Measurements from ENCODE around the gene SPON2.

The SPON2 gene

DNA sequence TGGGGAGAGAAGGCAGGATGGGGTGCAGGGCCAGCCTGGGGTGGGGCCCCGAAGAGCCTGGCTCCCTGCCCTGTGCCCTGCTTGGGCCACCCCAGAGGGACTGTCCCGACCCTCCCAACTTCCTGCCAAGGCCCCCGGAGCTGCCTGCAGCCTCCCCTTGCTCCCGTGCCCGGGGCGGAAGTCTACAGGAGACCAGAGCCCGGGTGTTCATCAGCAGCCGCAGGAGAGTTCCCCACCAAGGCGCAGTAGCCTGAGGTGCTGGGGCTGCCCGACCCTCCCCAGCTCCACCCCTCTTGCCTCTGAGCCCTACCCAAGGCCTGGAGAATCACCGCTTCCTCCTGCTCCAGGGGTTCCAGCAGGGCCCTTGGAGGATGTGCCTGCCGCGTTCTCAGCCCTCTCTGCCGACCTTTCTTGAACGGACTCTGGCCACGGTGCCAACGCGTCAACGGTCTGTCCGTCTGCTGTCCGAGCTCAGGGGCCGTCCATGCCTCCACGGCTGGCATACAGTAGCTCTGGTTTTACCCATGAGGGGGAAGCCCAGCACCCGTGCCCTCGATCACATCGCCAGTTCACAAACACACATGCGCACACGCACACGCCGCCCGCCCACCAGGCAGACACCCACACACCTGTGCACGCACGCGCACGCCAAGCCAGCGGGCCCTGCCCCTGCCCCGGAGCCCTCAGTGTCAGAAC is 36.0 kb upstream of the SPON2 start:
- DNase-seq, result no peak

DNA sequence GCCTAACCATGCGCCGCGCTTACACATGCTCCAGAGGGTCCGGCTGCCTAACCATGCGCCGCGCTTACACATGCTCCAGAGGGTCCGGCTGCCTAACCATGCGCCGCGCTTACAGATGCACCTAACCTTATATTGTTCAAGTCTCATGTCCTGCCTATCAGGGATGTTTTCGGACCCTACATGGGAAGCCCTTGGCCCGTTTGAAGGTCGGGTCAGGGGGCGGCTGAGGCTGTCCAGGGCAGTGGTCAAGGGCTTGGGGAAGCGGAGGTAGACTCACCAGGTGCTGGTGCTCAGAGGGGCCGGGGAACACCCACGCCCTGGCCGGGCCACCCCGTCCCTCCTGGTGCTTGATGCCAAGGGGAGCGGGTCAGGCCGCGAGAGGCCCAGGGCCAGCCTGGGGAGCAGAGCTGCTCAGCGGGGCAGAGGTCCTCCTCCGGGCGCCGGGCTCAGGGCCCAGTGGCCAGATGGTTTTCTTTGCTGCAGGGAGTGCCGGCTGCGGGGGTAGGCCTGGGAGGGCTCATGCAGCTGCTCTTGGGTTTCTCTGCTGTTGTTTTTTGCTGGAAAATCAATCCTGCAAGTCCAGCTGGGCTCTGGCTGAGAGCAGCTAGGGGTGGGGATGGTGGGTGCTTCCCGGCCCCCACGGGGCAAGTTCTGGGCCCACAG is 35.4 kb upstream of the SPON2 start:
- no peak for DNase-seq

DNA sequence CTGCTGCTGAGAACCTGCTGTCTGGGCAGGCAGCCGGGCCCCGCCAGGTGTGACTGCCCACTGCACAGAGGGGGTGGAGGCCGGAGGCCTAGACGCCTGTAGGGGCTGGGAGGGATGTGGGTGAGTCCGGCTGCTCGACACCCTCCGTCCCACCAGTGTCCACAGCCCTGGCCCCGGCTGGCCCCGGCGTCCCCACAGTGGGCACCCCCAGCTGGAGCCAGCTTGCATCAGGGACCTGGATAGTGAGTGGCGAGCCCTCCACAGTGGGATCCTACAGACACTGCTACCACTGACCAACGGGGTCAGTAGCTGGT is 34.7 kb upstream of the SPON2 start:
- DNase-seq, result no peak

DNA sequence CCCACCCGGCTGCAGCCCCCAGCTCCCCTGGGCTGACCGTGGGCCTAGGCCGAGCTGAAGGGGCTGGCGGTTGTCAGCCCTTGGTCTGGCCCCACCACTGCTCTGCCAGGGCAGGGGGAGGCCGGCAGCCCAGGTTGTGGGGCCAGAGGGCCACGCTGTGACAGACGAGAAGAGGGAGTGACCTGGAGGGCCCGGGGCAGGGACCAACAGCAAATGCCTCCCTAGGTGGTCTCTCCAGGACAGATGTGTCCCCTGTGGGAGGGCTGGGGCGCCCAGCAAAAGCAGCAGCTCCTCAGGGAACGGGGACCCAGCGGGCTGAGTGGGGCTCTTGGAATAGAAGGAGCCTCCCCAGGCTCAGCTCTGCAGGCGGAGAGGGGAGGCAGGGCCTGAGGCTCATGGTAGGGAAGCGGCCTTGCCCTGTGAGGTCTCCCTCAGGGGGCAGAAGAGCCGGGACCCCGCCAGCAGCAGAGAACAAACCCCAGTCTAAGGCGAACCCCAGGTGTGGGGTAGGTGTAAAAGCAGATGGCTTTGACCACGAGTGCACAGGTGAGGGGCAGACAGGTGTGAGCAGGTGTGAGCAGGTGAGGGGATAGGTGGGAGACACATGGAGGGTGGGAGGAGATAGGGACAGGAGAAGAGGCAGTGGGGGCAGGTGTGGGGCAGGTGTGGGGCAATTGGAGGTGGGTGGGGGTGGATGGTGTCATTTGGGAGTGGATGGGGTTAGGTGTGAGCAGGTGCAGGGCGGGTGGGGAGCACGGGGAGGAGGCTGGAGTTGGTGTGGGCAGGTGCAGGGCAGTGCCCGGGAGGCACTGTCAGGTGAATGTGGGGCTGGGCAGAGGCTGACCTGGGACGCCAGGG is 34.1 kb upstream of the SPON2 start:
- DNase-seq, result no peak

DNA sequence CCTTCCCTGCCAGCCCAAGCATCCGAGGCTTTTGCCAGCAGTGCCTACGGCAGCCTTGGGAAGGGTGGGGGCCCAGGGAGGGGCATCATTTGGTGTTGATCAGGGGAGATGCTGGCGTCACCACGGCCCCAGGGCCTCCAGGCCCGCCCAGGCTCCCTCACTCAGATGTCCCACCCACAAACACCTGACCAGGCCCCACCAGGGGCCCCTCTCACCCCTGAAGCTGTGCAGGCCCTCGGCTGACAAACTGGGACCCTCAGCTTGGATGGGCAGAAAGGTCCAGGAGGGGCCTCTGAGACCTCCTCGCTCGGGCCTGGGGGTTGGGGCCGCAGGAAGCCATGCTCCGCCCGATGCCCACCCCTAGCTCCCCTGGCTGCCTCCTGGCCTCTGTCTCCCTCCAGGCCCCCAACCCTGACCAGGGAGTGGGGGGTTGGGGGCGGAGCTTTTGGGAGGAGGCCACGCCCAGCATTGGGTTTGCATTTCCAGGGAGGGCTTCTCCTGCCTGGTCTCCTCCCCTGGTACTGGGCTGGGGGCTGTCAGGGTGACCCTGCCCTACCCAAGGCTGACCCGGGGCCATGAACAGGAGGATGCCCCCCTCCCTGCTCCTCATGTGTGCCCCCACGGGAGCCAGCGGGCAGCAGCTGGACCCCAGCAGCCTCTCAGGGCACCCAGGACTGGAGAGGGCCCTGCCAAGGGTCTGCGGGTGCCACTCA is 33.4 kb upstream of the SPON2 start:
- no peak for DNase-seq

DNA sequence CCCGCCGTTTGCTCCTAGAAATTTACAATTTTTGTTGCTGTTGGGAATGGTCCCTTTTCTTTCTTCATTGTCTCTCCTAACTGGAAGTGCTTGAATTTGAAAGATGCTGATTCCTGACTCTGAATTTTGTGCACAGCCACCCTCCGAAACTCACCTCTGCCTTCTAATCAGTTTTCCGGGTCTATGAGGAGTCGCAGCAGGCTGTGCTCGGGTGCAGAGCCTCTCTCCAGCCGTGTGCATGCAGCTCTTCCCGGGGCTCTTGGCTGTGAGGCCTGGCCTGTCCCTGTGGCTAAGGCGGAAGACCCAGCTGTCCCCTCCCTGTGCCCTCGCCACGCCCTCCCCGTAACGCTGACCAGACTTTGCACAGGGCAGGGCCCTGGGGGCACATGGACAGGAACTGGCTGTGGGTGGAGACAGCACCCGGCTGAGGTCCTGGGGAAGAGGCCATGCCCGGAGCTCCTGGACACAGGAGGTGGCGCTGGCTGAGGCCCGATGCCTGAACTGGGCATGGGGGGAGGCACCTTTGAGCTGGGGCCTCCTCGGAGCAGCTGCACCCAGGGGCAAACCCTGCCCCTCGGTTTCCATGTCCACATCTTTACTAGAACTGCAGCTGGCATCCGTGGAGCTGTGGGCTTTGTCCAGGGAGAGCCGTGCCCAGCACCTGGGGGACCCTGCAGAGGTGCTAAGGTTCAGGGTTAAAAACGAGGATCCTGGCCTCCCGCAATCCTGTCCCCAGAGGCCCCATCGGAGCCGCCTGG is 32.6 kb upstream of the SPON2 start:
- no peak for DNase-seq

DNA sequence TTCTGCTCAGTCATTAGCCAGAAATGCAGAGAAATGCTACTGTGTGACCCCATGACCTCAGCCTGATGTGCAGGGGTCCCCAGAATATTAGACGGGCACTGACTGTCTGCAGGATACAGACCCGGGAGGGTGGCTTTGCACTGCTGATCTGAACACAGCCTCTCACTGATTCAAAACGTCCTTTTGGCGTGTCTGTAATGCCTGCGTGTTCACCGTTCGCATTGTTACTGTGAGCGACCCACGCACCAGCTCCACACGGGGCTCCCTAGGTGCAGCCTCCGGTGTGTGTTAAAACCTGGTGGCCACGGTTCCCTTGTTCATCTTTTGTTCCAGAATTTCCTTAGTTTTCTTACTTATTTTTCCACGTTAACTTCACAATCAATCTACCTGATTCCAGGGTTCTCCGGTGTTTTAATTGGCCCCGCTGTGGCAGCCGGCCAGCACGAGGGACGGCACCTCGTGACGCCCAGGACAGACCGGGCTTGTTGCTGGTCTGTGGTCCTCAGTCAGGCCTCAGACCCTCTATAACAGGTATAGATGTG is 32.0 kb upstream of the SPON2 start:
- DNase-seq, result no peak

DNA sequence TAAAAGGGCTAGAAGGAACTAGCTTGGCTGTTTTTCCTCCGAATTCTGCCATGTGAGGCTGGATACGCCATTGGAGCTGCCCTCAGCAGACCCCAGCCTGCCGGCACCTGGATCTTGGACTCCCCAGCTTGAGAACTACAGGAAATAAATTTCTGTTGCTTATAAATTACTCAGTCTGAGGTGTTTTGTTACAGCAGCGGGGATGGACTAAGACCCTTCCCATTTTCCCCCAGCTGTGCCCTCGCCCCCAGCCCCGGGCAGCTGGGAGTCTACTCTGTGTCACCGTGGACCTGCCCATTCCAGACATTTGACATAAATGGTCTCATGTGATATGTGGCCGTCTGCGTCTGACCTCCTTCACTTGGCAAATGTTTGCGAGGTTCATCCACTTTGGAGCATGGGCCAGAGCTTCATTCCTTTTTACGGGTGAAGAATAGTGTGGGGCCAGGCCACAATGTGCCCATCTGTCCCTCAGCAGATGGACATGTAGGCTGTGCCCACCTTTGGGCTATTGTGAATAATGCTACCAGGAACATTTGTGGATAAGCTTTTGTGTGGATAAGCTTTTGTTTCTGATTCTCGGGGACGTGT is 30.7 kb upstream of the SPON2 start:
- DNase-seq, result no peak

DNA sequence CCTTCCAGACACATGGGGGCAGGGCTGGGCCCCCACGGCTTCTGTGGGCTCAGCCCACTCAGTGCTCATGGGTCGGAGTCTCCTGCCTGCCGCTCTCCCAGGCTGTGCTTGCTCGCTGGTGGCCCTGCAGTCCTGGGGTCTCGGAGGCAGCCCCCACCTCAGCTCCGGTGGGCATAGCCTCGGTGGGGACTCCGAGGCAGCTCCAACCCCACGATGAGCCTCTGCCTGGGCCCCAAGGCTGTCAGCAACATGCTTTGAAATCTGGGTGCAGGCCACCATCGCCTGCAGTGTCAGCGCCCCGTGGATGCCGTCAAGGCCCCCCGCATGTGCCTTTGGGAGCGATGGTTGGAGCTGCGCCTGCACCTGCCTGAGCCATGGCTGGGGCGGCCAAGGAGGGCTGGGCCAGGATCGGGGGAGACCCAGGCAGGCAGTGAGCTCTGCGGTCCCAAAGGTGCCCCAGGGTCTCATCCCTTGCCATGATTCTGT is 30.2 kb upstream of the SPON2 start:
- DNase-seq, result no peak

DNA sequence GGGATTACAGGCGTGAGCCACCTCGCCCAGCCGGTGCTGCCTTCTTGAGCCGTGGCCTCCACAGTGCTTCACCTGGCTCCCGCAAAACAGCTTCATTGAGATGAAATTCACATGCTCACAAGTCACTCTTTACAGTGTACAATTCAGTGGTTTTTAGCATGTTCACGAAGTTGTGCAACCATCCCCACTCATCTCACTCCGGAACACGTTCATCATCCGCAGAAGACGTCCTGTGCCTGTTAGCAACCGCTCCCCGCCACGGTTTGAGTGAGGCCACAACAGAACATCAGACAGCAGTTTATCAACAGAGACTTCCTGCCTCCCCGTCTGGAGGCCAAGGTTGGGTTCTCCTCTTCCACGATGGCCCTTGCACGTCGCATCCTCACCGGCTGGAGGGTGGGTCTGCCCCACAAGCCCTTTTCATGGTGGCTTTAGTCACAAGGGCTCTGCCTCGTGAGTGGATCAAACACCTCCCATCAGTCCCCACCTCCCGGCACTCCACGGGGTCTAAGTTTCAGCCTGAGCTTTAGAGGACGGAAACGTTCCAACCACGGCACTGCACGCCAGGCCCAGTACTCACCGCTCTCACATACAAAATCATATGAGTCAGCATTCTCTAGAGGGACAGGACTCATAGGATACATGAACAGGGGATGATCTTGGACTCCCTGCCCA is 29.6 kb upstream of the SPON2 start:
- no peak for DNase-seq

DNA sequence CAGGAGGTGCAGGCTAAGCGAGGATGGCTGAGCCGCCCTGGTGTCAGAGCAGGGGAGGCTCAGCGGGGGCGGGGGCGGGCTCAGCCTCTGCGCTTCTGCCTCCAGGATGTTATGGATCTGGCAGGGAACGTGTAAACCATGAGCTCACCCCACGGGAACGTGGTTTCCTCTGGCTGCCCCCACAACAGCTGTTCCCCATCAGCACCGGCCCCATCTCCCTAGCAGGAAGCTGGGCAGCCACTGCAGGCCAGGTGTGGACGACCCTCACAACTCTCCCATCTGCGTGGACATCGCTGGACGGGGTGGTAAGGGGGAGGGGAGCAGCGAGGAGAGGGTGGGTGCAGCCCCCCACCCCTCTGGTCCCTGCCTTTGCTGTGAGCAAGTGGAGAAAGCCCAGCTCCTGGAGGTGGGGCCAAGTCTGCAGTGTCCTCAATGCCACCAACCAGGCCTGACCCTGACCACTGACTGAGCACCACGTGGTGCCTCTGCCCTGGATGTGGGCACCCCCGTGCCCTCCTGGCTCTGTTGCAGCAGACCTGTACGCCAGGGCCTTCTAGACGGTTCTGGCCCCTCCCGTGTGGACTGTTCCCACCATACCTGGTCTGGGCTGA is 28.1 kb upstream of the SPON2 start:
- no peak for DNase-seq

DNA sequence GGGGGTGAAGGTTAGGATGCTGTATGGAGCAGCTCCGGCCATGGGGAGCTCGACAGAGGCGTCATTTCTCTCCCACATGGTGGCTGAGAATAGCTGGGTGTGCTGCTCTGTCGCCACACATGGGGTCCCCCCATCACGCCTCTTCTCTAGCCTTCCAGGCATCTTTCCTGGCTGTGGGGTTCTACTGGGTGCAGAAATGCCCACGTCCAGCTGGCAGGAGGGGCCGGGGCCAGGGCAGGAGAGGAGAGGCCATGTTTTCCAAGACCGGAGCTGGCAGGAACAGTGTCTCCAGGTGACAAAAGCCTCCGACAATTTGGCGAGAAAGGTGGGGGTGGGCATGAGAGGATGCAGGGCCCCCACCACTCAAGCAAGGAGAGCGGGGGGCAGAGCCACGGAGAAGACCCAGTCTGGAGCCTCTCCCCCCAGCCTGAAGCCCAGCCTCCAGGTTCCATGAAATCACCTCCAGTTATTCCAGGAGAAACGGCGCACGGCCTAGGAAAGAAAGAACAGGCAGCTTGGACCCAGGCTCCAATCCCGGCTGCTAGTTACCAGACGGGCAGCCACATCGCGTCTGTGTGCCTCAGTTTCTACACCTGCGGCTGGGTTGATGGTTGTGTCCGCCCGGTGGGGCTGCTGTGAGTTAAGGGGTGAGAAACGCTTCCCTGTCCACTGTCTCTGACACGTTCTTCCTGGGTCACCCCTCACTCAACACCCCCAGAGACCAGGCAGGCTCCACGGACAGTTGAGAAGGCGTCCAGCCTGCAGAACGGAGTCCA is 27.4 kb upstream of the SPON2 start:
- DNase-seq, result no peak

DNA sequence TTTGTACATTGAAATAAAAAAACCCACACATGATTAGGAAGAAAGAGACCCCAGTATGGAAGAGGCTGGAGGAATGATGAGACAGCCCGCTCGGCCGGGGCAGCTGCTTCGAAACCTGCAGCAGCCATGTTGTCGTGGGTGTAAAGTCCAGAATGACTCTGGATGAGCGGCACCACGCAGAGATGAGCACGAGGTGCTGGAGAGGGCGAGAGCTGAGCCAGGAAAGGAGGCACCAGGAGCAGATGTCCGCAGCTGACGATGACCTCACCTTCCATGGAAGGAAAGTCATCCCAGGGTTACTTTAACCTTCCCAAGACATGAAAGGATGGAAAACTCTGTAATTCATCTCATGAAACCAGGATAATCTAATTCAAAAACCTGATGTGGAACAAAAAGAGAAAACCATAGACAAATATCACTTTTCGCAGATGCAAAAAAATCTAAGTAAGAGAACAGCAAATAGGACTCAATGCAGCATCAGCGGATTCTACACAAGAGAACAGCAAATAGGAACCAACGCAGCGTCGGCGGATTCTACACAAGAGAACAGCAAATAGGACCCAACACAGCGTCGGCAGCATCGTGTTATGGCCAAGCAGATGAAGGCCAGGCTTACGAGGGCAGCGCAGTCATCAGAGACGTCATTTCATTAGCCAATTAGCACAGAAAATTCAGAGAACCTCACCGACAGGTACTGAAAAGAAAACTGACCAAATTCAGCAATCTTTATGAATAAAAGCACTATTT is 25.9 kb upstream of the SPON2 start:
- DNase-seq, result no peak

DNA sequence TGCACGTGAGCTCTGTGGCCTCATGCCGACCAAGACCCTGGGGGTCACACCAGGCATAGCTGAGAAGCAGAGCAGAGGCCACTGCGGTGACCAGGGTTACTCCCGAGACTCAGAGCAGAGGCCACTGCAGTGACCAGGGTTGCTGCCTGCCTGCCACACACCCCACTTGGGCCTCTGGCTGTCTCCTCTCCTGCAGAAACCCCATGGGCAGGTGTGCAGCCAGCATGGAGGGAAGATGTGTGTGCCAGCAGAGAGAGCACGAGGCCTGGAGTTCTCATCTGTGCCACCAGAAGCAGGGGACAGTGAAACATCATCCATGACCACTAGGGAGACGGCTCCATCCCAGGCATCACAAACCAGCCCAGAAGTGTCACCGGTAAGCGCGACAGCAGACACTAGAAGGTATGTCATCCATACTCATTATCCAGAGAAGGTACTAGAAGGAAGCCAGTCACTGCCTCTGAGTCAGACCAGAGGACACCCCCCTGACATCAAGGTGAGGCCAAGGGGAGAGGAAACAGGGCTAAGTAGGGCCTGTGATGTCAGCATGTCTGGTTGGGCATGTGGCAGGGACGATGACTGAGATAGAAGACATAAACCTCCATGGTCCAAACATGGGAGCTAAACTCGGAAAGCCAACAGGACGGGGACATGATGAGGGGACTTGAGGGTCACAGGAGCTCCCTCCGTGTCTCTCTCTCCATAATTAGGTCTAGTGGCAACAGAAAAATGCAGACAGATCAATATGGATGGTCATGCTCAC is 24.2 kb upstream of the SPON2 start:
- DNase-seq, result no peak

DNA sequence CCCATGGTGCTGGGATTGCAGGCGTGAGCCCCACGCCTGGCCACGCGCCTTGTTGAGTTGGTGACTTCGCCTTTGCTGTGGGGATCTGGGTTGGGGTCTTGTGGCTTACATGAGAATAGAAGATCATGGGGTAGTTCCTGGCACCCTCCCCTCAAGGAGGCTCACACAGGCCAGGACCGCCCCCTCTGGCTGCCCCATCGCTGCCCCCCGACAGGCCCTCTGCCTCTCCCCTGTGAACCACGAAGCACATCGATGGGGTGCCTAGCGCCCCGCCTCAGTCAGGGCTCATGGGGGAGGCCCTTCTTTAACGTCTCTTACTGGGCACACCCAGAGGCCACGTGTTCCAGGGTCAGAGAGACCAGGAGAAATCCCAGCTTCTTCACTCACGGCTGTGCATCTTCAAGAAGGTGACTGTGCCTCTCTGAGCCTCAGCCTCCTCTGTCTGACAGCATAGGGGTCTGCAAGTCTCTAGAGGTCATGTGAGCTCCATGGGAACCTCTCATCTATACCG is 23.6 kb upstream of the SPON2 start:
- no peak for DNase-seq

DNA sequence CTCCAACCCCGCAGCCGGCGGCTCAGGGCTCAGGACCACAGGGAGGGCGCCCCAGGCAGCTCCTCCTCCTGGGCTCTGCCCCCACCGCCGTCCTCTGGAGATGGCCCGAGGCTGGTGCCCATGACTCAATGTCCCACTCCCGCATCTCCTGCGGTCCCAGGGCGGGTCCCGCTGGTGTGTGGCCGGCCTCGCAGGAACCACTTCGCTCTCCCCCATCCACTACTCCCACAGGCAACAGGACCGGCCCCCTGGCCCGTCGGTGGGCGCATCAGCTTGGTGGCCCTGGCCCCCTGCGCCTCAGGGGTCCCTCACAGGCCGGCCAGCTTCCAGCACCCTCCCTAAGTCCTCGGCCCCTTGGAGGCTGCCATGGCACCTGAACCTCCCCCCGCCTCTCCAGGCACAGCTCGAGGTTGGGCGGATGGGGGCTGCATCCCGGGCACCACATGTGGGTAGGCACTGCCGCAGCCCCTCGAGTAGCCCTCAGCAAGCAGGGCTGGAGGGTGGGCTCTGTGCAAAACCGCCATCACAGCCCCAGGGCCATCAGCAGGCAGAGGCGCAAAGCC is 22.8 kb upstream of the SPON2 start:
- DNase-seq, result no peak

DNA sequence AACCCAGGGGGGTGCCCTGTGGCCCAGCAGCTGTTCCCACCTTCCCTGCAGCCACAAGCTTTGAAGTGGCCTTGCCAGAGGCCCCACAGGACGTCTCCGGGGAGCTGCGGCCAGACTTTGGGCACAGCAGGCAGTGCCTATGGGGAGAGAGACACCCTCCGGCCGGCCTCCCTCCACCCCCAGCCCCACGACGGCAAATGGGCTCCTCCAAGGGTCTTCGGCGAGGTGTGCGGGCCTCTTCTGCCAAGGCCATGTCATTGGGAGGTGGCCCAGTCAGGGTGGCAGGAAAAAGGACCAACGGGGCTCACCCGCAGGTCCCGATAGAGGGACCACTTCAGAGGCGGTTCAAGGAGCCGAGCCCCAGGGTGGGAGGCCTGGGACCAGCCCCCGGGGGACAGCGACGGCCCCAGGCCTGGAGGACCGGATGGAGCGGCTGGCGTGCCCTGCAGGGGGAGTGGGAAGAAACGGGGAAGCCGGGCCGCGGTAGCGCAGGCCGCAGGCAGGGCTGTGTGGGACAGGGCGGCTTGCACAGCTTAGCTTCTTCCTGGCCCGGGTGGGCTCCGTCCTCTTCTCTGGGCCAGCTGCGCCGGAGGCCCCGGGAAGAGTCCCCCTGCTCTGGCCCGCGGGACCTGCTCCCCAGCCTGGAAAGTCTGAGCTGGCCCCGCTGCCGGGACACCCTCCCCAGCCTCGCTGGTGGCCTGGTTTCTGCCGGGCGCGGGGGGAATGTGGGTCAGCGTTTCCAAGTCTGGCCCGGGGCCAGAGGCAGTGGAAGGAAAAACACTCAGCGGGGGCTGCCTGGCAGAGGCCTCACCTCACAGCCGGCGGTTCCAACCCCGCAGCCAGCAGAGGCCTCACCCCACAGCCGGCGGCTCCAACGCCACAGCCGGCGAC is 21.9 kb upstream of the SPON2 start:
- DNase-seq, result no peak

Data from NCI-H2227 treated with DMSO at 0.1 percent for 48 hours (cell line).